GM18508 (cell line): Measurements from ENCODE around the gene ARHGAP1.

Experiments used
- ATAC-seq: cut with Tn5 transposase; IDR thresholded peaks from one replicate; pipeline ENCODE4 v1.9.1; 2021; ENCODE audit warnings: moderate number of reproducible peaks; ENCODE audit not compliant: insufficient read depth, unreplicated experiment

Gene ARHGAP1

GRCh38 chr11:46643986-46644385, 56.4 kb downstream of the ARHGAP1 start:
- ATAC-seq = no peak

- ATAC-seq = no peak
Observed at GRCh38 chr11:46643531-46643930, 56.9 kb downstream of the ARHGAP1 start.

GRCh38 chr11:46642627-46643335, 57.6 kb downstream of the ARHGAP1 start:
- no peak for ATAC-seq

GRCh38 chr11:46641639-46642038, 58.8 kb downstream of the ARHGAP1 start:
- no peak for ATAC-seq

- no peak for ATAC-seq
Observed at GRCh38 chr11:46640036-46640788, 60.2 kb downstream of the ARHGAP1 start.

- no peak for ATAC-seq
Observed at GRCh38 chr11:46639197-46639839, 61.1 kb downstream of the ARHGAP1 start.

GRCh38 chr11:46637546-46637945, 62.9 kb downstream of the ARHGAP1 start:
- ATAC-seq = no peak

- ATAC-seq = no peak
Observed at GRCh38 chr11:46635557-46636139, 64.8 kb downstream of the ARHGAP1 start.

- no peak for ATAC-seq
Observed at GRCh38 chr11:46633291-46634217, 66.9 kb downstream of the ARHGAP1 start.

- no peak for ATAC-seq
Observed at GRCh38 chr11:46632502-46632901, 67.9 kb downstream of the ARHGAP1 start.

- ATAC-seq = no peak
Observed at GRCh38 chr11:46631676-46632075, 68.7 kb downstream of the ARHGAP1 start.

GRCh38 chr11:46630237-46630636, 70.2 kb downstream of the ARHGAP1 start:
- no peak for ATAC-seq

- ATAC-seq = no peak
Observed at GRCh38 chr11:46628961-46629360, 71.5 kb downstream of the ARHGAP1 start.
